GM21367 (cell line): ENCODE measurements around the gene WASL.
"Not testable (repeated sequence)": the region's sequence is repeated elsewhere in the genome, so short reads cannot be mapped to it uniquely, and the experiment has no call there.

Experiments
- ATAC-seq: cut with Tn5 transposase; IDR thresholded peaks from one replicate; pipeline ENCODE4 v1.9.1; 2021; ENCODE audit not compliant: unreplicated experiment

Gene WASL

DNA sequence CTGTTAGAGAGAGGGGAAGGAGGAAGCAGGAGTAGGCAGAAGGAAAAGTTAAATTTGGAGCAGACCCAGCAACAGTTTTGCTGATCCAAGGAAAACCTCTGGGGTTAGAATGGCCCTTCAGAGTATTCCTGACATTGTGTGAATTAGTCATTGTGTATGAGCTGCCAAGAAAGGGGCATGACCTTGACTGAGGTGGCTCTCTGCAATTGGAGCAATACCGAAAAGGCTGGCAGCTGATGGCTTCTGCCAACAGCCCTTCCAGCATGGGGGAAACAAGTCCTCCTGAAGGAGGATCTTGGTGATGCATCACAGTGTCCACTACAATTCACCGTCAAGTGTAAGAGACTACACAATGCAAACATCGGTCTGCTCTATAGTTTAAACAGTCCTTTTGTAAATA lies 20.6 kb upstream of the WASL start:
- no peak for ATAC-seq

DNA sequence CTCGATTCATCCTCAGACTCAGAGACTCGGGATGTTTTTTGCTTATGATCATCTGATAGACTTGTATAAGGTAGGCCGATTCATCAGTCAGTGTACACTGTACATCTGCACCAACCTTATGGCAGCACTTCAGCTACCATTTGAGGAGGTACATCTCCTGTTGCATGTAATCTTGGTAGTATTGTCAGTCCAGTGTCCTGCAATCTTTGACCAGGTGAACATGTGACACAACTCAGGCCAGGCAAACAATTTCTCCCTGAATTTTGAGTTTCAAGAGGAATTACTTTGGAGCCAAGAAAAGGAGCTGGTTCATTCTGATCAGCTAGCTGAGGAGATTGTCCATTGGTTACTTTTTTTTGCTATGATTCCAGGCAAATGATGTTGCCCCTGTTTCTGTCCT lies 19.7 kb upstream of the WASL start:
- no peak for ATAC-seq

DNA sequence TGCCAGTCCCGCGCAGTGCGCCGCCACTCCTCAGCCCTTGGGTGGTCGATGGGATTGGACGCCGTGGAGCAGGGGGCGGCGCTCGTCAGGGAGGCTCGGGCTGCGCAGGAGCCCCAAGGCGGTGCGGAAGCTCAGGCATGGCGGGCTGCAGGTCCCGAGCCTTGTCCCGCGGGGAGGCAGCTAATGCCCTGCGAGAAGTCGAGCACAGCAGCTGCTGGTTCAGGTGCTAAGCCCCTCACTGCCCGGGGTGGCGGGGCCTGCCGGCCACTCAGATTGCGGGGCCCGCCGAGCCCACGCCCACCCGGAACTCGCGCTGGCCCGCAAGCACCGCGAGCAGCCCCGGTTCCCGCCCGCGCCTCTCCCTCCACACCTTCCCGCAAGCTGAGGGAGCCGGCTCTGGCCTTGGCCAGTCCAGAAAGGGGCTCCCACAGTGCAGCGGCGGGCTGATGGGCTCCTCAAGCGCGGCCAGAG lies 14.4 kb upstream of the WASL start:
- ATAC-seq = no peak

DNA sequence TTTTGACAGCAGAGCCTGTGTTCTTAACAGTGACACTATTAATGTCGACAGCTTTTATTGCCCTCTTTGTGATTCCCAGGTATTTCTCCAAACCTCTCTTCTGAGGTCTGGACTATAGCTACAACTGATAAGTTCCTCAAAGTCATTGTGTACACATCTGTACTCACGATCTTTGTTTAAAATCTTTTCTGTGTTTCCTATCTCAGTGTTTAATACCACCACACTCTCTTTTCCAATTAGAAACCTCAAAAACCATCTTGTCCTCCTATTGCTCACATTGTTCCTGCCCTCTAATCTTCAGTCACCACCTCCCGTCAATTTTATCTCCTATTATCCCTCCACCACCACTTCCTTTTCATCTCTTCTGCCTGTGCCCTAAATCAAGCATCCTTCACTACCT lies 12.9 kb upstream of the WASL start:
- ATAC-seq = no peak

DNA sequence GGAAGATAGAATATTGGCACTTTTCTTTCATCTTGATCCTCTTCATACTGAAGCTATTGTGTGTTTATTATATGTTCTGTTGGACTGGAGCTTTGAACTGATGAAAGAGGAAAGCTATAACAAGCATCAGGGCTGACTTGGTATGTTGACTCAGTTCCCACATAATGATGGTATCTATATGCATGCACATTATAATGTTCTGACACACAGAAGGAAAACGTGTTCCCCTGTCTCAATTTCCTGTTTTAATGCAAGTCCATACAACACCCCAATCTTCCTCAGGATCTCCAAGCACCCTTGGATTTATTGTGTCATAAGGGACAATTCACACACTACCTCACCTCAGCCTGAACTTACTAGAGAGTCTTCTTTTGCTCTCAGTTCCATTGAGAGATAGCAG lies 8.3 kb upstream of the WASL start:
- no peak for ATAC-seq

DNA sequence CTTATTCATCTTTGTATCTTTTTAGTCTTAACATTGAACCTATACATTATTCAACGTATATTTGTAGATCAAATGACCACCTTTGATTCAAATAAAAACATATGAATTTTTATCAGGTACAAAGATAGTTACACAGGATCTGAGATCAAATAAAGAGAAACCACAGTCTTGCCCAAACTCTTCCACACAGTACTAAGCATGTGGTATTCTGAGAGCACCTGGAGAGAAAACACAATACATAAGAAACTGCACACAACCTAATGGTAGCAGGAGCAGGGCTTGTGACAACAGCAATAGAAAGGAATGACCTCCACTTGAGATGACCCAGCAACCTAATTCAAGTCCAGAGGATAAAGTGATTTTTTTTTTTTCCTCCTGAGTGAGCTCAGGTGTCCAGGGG lies 6.5 kb upstream of the WASL start:
- ATAC-seq = no peak

DNA sequence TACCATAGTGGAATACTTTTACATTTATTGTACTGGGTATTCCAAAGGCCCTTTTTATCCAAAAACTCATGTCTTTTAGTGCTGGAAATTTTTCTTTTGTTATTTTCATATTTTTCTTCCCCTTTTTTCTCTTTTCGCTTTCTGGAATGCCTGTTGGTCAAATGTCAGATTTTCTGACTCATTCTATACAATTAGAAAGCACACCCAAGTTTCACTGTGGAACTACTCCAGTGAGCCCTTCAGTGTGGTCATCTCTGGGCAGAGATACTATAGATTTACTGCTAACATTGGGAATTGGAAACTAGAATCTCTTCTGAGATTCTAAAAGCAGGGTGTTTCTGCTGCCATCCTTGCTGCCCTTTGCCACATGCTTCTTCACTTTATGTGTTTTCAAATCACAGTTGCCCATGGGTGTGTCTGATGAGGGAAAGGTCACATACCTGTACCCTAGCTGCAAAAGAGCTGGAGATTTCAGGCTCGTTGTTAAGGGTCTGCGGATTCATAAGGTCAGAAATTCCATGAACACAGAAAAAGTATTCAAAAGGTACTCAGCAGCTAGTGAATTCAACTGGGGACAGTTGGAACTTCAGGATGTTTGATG lies 5.6 kb upstream of the WASL start:
- no peak for ATAC-seq

DNA sequence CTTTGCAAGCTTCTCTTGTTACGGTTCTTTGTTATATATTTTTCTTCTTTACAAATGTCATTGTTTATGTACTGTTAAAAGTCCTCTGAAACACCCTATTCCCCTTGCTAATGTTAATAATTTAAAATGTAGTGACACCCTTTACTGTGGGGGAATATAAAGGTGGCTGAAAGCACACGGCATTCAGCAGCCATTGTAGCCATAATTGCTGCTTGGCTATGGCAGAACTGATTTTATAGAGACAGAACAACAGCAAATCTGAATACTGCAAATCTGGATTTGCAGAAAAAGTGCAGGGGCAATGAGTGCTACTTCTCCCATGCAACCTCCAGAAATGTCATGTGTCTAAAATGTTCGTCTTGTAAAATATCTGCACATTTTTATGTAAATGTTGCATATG lies 3.7 kb upstream of the WASL start:
- no peak for ATAC-seq

DNA sequence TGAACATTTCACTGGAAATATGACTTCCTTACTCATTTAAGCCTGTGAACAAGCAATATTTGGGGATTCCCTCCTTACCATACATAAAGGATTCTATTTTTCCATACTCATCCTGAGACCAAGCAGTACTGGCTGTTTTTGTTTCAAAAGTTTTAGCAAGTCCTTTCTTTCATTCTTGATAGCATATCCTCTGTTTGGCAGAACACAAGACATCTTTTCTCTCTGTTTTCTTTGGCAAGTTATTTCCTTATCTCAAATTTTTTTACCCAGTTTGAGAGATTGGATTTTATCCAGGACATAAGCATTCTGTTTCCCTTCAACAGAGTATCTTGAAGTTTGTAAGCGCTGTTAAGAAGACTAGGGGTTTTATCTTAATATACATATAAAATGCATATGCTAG lies 3.0 kb upstream of the WASL start:
- ATAC-seq = no peak

DNA sequence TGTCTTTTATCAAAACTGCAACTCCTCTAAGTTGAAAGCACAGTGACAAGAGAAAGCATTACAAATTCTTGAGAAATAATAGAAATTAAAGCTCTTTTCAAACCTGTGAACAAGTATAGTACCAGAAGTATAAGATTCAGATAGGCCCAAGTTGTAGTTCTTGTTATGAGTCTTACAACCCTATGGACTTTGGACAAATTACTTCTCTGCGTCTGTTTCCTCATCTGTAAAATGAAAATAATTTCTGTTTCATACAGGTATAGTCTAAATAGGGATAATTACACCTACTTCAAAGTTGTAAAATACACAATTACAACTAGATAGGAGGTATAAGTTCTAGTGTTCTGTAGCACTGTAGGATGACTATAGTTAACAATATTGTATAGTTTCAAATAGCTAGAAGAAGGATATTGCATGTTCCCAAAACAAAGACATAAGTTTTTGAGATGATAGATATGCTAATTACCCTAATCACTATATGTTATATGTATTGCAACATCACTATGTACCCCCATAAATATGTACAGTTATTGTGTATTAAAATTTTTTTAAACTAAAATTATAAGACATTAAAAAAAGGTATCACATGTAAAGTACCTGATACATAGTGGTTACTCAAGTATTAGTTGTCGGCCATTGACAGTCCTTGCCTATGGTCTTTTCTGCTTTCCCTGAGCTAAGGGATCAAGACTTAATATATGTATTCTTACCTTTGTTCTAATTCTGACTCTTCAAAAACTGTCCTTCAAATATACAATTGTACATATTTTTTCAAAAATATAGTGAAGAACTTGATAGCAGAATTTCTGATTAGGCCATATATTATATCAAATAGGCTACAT lies 1.8 kb upstream of the WASL start:
- ATAC-seq = no peak

DNA sequence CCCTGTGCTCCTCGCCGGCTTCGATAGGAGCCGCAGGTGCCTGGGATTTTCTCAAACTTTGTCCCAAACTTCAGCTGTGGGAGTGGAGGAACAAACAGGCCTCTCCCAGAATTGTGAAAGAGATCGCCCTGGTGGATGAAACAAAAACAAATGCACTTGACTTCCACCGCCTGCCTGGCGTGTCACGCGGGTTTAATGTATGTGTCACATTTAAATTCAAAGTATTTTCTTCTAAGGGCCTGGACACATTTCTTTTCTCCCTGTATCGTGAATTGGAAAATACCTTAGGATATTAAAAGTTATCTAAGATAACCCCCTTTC lies 694 bp upstream of the WASL start:
- peak; percentile 21 for ATAC-seq

DNA sequence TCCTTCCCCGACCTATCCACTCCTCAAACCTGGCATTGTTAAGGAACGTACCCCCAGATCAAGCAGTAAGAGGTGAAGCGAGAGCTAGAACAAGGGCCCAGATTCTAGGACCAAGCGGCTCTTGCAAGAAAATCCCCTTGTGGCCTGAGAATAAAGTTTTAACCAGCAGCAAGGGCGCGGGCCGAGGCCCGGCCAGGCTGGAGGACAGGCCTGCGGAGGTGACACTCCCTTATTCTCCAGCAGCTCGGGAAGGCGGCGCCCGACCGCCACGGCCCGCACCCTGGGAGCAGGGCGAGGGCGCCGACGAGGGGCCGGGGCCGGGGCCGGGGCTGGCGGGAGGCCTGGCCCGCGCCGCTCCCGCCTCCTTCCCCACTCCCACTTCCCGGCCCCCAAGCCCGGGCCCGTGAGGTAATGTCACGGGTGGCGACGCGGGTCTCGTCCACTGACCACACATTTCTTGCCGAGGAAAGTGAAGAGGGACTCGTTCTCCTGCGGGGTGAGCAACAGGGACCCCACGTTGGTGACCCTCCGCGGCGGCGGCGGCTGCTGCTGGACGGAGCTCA lies 551 bp downstream of the WASL start:
- peak; percentile 7 for ATAC-seq

DNA sequence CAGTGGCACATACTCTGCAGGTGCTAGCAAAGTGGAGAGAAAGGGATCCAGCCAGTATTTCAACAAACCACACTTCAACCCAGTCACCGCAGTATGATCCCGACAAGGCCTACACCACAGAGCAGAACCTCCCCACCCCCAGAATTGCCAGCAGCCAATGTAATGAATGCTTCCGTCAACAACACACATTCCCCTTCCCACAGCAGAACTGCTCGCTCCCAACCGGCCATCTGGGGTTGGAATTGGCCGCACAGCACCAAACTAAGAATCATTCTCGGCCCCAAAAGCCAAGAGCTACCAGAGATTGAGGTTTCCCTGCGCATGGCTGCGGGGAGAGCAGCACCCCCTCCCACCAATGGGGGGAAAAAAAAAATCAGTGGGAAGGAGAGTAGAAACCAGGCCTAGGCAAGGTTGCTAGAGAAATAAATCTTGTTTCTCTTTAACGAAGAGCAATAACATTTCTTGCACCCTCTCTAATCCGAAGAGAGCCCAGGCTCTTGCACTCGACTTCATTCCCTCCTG lies 1.1 kb downstream of the WASL start:
- no peak for ATAC-seq

DNA sequence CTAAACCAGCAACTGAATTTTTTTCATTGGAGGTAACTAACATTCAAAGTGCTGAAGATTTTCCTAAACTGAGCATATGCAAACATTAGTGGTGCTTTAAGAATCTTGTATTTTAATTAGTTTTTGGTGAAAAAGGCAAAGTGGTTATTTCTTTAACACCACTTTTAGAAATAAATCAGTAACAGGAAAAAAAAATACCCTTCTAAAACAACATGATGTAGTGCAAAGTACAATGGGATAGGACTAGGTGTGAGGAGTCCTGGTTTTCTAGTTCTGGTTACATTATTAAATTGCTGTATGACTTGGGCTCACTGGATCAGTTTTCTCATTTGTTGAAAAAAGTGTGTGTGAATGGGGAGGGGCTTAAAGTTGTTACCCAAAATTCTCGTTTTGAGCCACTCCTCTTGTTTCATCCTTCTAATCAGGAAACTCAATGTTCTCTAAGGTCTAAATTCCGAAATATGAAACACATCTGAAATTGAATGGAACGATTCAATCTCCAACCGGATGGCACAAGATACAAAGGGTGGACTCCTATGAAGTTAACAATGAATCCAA lies 1.8 kb downstream of the WASL start:
- no peak for ATAC-seq

DNA sequence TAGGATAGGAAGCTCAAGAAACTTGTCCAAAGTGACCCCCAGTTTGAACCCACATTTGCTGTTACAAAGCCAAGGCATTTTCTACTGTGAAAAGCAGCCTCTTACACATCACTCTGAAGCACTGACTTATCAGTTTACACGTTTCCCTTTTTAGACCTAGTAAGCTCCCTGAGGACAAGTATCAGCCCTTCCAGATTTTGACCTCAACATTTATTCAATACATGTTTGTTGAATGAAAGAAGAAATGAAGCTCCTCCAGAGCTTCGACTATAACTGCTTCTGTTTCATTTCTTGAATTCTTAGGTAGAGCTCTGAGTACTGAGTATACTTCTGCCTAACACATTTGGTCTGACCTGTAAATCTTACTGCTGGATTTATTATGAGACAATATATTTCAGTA lies 2.7 kb downstream of the WASL start:
- ATAC-seq = no peak

DNA sequence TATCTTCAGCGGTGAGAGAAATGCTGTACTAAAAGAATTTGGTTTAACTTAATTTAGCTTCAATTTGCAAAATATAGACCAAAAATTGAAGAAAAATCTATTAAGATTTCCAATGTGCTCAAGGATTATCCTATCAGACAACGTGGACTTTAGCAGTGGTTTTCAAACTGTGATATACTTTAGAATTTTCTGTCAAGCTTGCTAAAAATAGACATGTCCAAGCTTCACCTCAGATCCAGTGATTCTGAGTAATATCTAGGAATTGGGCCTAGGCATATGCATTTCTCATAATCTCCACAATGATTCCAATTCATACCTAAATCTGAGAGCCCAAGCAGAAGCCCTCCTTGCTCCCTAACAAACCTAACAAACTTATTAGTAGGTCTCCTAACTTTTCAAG lies 3.4 kb downstream of the WASL start:
- ATAC-seq = no peak

DNA sequence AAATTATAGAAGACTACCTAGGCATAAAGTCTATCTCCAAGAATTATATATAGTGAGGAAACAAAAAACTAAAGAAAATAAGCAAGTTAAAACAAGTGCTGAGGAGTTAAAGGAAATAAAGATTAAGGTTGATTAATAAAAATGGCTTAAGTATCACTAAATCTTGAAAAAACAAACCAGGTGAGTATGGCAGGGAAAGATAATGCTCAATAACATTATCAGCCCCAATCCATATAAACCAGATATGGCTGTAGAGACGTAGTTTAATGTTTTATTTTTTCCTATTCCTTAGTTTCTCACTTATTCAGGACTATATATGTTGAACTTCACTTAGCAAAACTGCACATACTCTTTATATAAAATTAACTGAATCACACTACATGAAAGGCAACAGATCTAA lies 4.4 kb downstream of the WASL start:
- no peak for ATAC-seq

DNA sequence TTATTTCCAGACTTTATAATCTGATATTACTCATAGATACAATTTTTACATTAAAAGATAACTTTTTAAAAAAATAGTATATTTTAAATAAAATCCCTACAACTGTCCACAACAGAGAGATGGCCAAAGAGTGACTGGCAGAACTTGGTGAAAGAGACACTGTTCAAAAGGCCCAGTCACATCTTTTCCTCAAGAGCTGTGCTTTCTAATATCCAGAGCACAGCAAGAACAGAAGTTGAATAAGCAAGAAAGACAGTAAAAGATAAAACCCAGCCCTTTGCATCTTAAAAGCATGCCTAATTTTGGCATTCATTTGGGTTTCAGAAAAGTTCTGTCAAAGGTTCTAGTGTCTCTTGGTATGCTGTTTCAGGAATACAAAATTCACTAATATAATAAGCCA lies 6.9 kb downstream of the WASL start:
- no peak for ATAC-seq

DNA sequence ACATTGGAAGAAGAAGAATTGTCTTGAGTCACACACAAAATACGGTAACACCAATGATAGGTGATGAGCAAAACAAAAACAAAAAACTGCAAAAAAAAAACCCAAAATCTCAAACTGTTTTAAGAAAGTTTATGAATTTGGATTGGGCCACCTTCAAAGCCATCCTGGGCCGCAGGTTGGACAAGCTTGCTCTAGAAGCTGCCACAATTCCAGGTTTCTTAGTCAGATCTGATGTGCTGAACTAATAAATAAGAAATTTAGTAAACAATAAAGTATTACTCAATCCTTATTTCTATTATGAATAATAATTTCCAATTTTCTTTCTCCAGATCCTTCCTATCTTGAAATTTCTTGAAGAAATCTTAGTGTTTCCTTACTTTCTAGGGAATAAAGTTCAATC lies 10.0 kb downstream of the WASL start:
- no peak for ATAC-seq

DNA sequence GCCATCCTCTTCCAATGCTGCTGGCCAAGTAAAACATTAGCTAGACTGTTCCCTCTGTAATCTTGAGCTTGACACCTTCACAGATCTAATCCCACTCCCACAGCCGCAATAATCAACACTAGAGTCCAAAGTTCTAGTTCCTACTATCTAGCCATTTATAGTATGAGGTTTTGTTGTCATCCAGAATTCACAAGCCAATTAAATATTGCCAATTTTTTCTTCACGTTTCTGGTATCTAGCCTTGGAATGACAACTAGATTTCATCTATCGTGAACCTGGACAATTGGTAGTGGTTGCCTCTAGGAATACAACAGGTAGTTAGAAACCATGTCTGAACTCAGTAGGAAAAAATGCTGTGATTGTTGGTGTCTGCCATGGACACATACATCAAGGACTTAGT lies 10.4 kb downstream of the WASL start:
- ATAC-seq = no peak

DNA sequence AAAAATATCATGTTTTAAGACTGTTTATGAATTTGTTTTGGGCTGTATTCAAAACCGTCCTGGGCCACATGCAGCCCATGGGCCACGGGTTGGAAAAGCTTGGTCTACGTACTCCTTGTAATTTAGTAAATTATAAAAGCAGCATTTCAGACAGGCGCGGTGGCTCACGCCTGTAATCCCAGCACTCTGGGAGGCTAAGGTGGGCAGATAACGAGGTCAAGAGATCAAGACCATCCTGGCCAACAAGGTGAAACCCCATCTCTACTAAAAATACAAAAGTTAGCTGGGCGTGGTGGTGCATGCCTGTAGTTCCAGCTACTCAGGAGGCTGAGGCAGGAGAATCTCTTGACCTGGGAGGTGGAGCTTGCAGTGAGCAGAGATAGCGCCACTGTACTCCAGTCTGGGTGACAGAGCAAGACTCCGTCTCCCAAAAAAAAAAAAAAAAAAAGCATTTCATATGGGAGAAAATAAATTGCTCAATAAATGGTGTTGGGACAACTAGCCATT lies 11.6 kb downstream of the WASL start:
- not testable (repeated sequence) for ATAC-seq

DNA sequence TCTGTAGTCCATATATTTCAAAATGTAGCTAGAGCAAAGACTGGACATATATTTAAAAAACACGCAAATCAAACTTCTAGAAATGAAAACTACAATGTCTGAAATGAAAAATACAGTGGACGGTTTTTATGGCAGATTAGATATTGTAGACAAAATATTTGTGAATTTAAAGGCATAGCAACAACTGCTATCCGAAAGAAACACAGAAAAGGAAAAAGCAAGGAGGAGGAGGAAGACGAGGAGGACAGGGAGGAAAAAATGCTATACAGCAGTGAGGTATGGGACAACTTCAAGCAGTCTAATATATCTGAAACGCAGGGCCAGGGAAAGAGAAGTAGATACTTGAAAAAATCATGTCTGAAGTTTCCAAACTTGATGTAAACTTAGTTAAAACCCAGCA lies 13.3 kb downstream of the WASL start:
- no peak for ATAC-seq
